GM19025 (cell line): Measurements from ENCODE around the gene TAS2R3.

Source experiments
- ATAC-seq: cut with Tn5 transposase; IDR thresholded peaks from one replicate; pipeline ENCODE4 v1.9.1; 2021; ENCODE audit warnings: mild to moderate bottlenecking, low read depth, moderate library complexity; ENCODE audit not compliant: unreplicated experiment

The TAS2R3 gene

GRCh38 chr7:141785706-141786552 is 22.0 kb downstream of the TAS2R3 start:
- ATAC-seq = peak; percentile 70

GRCh38 chr7:141788296-141788695 is 24.4 kb downstream of the TAS2R3 start:
- ATAC-seq = no peak

DNA sequence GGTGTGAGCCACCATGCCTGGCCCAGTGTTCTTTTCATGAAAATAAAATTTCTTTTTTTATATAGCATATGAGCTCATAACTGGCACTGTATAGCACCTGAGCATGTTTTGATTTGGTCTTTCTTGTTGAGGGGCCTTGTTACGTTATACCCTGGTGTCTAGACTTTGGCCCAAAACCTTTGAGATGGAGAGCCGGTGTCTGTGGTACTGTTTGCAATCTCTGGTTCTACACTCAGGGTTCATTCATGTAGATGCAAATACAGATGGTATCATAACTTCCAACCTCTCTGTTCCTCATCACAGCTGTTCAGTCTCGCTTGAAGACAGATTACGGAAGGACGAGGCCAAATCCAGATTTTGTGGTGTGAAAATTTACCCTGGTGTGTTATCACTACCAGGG is 26.0 kb downstream of the TAS2R3 start, which contains the start of gene TAS2R5:
Gene TAS2R5 (plus strand): TSS at position 301 of the 400 bp plus-strand sequence. CDS start 145 bp downstream, outside the sequence.
- no peak for ATAC-seq

DNA sequence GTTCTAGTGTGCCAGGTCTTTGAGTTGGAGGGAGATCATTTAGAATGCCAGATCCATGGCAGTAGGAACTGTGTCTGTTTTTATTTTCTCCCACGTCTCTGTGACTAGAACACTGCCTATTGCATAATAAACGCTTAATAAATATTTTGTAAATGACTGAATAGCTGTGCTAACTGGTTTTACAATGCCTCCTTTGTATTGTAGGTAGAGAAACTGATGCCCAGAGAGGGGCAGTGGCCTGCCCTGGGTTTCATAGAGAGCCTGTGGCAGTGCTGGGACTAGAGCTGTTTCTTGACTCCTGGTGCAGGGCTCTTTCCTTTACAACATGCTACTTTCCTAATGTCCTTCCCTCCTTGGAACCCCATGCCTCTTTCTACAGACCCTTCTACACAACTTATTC is 28.6 kb downstream of the TAS2R3 start:
- no peak for ATAC-seq
